DMS114 treated with DMSO at 0.1 percent for 48 hours (cell line): ENCODE results near the gene TRAF2.
"Not testable (repeated sequence)": the region's sequence is repeated elsewhere in the genome, so short reads cannot be mapped to it uniquely, and the experiment has no call there.

Experiments
- DNase-seq: peaks from one replicate; lab custom pipeline; 2025; ENCODE audit not compliant: unreplicated experiment; lab: John Stamatoyannopoulos, UW

Gene TRAF2

DNA sequence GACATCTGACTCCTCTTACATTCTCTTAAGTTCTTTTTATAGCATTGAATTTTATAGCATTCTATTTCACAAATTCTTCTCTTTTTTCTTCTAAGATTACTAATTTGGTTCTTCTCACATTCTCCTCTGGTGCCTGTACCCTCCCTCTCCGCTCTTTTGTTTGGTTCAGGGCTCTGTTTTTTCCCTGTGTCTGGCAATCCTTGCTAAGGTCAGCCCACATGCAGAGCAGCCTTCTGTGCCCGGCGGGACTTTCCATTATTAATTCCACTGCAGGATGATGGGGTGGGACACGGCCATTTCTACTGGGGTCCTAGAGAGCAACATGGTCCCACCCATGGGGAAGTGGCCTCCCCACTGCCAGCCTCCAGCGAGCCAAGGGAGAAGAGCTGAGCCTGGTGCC, 9.8 kb upstream of the TRAF2 start:
- no peak for DNase-seq

DNA sequence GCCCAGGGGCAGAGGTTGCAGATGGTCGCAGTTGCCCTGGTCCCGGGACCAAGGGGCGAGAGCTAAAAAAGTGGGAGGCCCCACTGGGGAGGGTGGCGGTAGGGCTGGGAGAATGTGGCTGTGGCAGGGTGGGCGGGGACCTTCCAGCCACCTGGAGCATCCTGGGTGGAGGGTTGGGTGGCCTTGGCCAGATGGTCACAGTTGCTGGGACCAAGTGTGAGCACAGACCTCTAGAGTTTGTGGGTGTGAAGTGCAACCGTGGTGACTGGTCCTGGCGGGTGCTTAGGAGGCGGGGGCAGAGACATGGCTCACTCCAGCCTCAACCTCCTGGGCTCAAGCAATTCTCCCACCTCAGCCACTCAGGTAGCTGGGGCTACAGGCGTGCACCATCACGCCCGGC, 5.7 kb upstream of the TRAF2 start:
- no peak for DNase-seq

DNA sequence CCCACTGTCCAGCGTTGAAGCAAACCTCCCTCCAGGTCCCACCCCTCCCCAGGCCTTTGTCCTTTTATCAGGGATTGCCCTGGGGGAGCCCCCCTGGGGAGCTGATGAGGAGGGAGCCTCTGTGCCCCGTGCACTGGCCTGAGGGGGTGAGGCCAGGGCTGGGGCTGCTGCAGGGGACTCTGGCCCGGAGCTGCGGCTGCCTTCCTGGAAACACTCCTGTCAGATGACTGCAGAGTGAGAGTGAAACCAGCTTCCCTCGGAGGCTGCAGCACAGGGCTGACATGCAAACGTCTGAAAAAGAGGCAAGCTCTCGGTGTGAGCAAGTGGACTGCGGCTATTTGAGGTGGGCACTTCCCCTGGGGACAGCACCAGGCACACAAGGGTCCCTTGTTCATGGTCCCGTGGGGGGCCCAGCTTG, 4.6 kb upstream of the TRAF2 start:
- DNase-seq = no peak

DNA sequence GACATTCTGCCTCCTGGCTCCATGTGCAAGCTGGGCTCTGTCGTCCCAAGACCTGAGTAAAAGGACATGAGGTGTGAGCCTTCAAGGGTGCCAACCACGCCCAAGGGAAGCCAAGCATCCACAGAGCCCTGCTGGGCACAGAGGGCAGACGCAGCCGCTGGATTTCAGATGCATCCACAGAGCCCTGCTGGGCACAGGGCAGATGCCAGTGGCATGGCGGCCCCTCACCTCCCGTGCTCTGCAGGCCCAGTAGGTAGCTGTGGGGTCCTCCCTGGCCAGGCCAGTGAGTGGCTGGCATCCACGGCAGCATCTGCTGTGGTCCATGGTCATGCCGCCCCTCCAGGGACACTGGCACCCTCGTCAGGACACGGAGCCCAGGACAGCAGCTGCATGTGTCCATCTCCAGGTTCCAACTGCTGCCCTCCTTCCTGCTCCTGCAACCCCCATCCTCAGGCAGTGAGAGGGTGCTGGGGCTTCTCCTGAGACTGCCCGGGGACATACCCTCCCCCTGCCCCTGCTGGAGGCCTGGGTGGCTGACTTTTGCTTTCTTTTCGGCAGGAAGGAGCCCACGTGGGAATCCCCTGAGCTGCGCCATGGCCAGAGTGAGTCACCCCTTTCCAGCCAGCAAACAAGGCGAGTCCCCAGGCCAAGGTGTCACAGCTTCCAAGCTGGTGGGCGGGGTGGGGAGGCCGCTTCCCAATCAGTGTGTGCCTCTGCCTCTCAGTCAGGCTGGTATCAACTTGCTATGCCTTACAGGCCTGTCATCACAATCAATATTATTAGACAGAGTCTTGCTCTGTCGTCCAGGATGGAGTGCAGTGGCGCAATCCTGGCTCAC, 4.0 kb upstream of the TRAF2 start:
- no peak for DNase-seq

DNA sequence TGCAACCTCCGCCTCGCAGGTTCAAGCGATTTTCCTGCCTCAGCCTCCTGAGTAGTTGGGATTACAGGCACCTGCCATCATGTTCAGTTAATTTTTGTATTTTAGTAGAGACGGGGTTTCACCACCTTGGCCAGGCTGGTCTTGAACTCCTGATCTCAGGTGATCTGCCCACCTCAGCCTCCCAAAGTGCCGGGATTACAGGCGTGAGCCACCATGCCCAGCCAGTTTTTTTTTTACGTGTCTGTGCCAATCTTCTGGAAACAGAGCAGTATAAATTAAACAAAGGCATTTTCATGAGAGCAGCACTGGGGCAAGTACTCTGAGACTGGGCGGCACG, 3.4 kb upstream of the TRAF2 start:
- DNase-seq = not testable (repeated sequence)

DNA sequence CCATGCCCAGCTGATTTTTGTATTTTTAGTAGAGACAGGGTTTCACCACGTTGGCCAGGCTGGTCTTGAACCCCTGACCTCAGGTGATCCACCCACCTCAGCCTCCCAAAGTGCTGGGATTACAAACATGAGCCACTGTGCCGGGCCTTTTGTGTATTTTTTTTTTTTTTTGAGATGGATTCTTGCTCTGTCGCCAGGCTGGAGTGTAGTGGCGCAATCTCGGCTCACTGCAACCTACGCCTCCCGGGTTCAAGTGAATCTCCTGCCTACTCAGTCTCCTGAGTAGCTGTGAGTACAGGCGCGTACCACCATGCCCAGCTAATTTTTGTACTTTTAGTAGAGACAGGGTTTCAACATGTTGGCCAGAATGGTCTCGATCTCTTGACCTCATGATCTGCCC, 2.6 kb upstream of the TRAF2 start:
- not testable (repeated sequence) for DNase-seq

DNA sequence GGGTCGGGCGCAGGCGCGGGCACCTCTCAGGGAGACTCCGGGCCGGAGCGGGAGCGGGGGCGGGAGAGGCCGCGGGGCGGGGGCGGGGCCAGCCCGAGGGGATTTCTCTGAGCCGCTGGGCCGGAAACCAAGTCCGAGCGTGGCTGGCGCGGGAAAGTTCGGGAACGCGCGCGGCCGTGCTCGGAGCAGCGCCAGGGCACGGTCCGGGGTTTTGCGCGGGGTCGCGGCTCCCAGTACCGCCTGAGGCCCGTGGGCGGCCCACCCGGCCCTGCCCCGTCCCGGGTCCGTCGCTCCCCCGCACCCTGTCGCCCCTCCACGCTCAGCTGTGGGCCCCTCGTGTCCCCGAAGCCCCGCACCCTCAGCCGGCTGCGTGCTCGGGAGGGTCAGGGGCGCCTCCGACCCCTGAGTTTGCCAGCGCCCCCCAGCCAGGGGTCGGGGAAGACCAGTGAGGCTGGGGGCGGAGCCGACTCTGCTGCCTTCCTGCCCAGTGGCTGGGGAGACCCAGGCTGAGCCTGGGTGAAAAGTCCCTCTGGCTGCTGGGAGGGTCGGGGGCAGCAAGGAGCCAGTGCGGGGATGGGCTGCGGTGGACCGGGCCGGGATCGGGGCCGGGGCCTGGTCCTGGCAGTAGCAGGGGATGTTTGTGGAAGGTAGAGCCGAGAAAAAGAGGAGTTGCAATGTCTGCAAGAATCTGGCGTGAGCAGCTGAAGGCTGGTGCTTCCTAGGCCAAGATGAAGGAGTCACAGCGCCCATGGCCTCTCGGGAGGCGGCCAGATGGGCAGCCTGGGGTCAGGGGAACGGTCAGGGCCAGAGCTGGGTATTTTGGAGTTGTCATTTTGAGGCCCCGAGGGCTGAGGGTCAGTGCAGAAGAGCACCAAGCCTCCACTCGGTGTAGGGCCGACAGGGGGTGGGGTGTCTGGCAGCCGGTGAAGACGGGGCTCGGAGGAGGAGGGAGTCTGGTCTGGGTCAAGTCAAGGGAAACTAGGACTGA, 588 bp downstream of the TRAF2 start:
- no peak for DNase-seq

DNA sequence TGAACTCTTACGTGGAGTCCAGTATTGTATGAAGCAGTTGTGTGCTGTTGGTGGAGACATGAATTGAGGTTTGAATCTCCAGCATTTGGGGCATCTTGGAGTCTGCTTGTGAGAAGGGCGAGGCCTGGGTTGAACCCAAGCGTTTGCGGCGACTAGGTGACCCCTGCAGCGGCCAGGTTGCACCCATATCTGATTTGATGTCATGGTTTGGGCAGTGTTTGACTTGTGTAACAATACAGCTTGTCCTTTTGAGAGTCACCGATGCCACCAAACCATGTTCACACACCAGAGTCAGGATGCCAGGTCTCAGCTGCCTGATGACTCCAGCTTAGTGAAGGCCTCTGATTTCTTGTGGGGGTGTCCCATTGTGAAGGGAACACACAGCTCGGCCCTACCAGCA, 2.1 kb downstream of the TRAF2 start:
- no peak for DNase-seq

DNA sequence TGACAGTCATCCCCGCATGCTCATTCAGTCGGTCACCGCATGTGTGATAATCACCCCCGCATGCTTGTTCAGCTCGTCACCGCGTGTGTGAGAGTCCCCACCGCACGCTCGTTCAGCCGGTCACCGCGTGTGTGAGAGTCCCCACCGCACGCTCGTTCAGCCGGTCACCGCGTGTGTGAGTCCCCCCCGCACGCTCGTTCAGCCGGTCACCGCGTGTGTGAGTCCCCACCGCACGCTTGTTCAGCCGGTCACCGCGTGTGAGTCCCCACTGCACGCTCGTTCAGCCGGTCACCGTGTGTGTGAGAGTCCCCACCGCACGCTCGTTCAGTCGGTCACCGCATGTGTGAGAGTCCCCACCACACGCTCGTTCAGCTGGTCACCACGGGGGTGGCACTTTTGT, 3.5 kb downstream of the TRAF2 start:
- no peak for DNase-seq

DNA sequence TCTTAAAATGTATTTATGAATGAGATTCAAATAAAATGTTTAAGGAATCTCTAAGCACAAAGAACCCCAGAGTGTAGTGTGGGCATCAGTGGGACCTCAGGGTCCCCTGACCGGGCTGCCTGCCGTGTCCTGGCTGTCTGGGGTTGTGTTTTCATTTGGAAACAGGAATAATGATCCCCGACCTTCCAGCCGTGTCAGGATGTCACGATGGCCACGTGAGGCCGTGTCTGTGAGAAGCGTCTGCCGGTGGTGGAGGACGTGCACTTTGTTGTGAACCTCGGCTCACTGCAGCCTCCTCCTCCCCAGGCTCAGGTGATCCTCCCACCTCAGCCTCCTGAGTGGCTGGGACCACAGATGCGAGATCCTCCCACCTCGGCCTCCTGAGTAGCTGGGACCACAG, 4.3 kb downstream of the TRAF2 start:
- no peak for DNase-seq

DNA sequence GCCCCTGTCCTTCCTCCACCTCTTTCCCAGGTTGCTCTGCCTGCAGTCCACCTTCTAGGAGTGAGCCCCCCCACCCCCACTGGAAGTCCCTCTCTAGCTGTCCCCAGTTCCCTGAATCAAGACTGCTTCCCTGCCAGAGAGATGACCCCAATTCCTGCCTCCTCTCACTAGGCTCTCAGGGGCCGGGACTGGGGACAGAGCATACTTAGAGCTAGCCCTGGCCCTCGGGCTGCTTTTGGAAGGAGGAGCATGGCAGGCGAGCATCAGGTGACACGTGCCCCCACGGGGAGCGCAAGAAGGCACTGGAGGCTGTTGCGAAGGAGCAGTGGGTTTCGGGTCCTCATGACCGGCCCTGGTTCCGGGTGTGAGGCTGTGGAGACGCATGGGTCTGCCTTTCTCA, 9.7 kb downstream of the TRAF2 start:
- no peak for DNase-seq

DNA sequence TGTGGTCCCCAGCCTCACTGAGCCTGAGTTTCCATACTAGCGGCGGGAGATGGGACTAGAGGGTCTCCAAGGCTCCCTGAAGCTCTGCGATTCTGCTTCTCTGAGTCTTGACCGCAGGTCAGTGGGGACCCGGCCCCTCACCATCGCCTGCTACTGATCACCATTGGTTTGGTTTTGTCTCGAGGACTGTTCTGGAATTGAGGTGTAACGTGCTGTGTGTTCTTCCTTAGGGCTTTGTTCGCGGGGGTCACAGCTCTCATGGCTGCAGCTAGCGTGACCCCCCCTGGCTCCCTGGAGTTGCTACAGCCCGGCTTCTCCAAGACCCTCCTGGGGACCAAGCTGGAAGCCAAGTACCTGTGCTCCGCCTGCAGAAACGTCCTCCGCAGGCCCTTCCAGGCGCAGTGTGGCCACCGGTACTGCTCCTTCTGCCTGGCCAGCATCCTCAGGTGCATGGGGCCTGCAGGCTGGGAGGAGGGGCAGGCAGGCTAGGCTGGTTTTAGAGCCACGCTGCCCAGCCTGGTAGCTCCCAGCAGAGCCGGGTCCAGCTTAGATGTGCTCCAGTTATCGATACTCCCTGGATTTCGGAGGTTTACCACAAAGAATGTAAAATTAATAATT, 12.3 kb downstream of the TRAF2 start:
- no peak for DNase-seq

DNA sequence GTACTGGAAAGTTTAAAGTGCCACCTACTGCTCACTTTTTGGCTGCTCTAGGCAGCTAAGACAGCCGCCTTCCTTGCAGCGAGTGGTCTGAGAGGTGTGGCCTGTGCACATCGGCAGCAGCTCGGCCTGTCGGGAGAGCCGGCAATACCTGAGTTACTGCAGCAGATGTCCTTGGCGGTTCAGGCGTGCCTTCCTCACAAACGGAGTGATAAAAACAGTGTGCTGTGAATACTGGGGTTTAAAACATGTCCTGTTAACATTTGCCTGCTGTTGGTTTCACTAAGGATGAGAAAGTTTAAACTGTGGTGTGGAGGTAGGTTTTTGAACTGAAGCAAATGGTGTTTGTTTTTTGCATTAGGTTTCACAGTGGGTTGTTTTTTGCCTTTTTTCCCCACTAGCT, 12.9 kb downstream of the TRAF2 start:
- DNase-seq = no peak

DNA sequence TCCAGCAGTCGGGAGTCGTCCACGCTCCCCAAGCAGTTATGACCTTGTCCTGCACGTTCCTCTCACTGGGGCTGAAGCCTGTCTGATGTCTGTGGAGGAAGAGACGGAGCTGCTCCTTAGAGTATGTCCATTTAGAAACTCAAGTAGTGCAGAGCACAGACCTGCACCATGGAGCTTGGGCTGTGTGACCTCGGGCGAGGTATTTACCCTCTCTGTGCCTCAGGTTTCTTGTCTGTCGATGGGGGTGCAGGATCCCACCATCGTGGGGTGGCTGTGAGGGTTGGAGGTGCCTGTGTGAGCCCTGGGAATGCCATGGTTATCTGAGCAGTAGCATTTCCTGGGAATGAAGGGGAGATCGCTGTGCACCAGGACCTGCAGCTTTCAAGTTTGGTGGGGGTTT, 14.2 kb downstream of the TRAF2 start:
- no peak for DNase-seq

DNA sequence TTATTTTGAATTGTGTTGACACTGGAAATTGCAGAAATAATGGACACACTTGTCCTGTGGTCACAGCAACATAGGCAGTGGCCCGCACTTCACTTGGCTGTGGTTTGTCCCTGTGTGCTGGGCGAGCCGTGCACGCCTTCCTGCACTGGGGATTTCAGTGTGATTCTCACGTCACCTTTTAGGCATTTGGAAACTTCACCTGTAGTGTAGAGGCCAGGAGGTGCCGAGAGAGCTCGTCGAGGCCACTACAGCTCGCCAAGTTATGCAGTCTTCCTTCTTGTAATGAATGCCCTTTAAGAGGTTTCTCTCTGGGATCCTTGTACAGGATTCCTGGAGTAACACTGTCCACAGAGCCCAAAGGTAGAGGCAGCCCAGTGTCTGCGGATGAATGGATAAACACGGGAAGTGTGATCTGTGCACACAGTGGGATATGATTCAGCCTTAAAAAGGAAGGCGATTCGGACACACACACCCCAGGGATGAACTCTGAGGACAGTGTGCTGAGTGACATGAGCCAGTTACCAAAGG, 14.7 kb downstream of the TRAF2 start:
- DNase-seq = no peak

DNA sequence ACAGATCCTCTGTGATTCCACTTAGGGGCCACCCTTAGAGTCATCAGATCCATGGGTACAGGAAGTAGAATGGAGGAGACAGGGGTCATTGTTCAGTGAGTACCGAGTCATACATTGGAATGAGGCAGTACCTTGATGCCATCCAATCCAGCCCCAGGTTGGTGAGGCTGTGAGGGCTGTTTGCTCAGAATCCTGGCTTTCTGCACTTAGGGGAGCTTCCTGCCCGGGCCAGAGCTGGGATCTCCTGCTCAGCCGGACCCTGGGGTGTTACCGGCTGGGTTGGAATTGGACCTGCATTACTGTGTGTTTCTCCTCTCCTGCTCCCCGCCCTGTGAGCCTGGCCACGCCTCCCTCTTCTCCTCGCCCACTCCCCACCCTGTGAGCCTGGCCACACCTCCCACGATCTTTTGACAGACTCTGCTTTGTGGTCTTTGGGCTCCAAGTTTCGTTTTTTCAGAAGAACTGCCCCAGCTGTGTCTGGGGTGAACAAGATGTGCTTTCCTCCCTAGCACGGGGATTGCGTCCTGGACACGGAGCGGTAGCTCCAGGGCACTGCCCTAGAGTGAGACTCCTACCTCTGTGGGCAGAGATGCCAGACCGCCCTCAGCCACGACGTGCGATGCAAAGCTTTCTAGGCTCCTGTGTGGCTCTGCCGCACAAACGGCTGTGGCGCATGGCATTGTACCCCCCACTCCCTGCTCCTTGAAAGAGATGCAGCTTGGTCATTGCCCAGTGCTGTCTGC, 15.4 kb downstream of the TRAF2 start:
- DNase-seq = no peak

DNA sequence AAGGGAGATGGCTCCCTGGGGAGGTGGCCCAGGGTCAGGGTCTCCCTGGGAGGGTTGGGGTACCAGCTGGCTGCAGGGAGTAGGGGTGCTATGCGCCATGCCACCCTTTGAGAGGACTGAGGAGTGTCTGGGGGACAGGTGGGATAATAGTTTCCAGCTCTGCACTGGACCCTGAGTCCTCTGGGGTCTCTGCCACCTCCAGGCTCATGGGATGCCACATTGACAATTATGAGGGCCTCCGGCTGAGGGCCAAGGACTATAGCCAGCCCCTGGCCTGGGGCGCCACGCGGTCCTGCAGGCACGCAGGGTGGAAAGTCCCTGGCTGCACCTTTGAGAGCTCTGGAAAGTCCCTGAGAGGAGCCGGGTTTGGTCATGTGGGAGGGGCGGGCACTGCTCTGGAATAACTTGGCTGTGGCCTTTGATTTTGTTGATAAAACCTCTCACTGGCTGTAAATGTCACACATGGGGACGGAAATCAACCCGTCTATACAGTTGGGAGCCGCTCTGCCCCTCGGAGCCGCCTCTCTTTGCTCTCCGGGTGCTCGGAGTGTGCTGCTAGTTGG, 16.0 kb downstream of the TRAF2 start:
- no peak for DNase-seq

DNA sequence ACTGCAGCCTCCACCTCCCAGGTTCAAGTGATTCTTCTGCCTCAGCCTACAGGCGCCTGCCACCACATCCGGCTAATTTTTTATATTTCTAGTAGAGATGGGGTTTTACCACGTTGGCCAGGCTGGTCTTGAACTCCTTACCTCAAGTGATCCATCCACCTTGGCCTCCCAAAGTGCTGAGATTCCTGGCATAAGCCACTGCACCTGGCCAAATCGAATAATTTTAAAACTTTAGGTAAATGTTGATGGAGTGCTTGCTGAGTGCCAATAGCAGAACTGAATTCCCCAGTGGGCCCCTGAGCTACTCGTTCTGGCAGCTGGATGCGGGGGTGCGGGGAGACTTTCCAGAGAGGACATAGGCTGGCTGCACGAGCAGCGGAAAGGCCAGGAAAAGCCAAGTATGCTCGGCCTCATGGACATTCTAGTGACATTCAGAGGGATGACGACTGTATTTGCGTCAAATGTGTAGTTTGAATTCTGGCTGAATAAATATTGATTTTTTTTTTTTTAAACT, 16.8 kb downstream of the TRAF2 start:
- no peak for DNase-seq

DNA sequence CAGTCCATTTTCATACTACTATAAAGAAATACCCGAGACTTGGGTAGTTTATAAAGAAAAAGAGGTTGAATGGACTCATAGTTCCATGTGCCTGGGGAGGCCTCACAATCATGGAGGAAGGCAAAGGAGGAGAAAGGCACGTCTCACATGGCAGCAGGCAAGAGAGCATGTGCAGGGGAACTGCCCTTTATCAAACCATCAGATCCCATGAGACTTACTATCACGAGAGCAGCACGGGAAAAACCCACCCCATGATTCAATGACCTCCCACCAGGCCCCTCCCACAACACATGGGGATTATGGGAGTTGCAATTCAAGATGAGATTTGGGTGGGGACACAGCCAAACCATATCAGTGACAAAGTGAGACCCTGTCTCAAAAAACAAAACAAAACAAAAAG, 19.9 kb downstream of the TRAF2 start:
- DNase-seq = no peak
